Panc1 (cell line): ENCODE results near the gene STARD3NL. TPM values are rescaled to one million over a fixed set of nuclear protein-coding genes. Genes with fewer than 3 reads are reported as not detected.

Experiments used
- ATAC-seq: fragments of 200-7000 bp; cut with Tn5 transposase; 2 replicates; pipeline ENCODE4 v1.9.1; 2020; ENCODE audit warnings: mild to moderate bottlenecking, moderate library complexity
- BruUV-seq: library from RNA; stranded (reverse); fragments of 400-500 nt; replicated peaks from 2 replicates; lab custom pipeline; 2021; lab: Mats Ljungman, UMichigan
- CTCF ChIA-PET: fragments of 300-600 bp; sonication (Branson Sonifier 250); formaldehyde crosslinking; loops from one replicate; lab custom pipeline; 2022; ENCODE audit warnings: antibody characterized with exemption; lab: Charles Lee
- POLR2A ChIA-PET: fragments of 300-600 bp; sonication (Branson Sonifier 250); formaldehyde crosslinking; loops from one replicate; lab custom pipeline; 2022; ENCODE audit warnings: antibody characterized with exemption; lab: Charles Lee
- DNase-seq: peaks from one replicate; pipeline ENCODE4 v3.0.0-alpha.2; 2010; ENCODE audit warnings: low read depth, low spot score
- H3K27ac ChIP-seq: 2 replicates; pipeline ENCODE4 v1.5.1; 2011; ENCODE audit warnings: mild to moderate bottlenecking, low read length, inconsistent platforms
- H3K27me3 ChIP-seq: fragments of 200-500 bp; sonication (Bioruptor generic); 2 replicates; pipeline ENCODE4 v1.6.0; 2014; ENCODE audit warnings: low read length, inconsistent platforms; ENCODE audit not compliant: control insufficient read depth, insufficient read depth
- H3K36me3 ChIP-seq: fragments of 200-500 bp; sonication (Bioruptor generic); 2 replicates; pipeline ENCODE4 v1.5.1; 2014; ENCODE audit warnings: inconsistent platforms, mild to moderate bottlenecking, low read length, moderate library complexity; ENCODE audit not compliant: control insufficient read depth, insufficient read depth
- H3K4me1 ChIP-seq: 2 replicates; pipeline ENCODE4 v1.5.1; 2011; ENCODE audit warnings: inconsistent platforms, mild to moderate bottlenecking, low read length, moderate library complexity; ENCODE audit not compliant: control insufficient read depth, insufficient read depth
- H3K4me3 ChIP-seq, 2 experiments: 2 replicates each; pipeline ENCODE4 v1.5.1; 2011 to 2012; ENCODE audit warnings: low read depth in 2 of 2, low read length in 2 of 2, mild to moderate bottlenecking in 2 of 2, inconsistent platforms in 1 of 2, moderate library complexity in 1 of 2
- H3K9me3 ChIP-seq: fragments of 200-500 bp; sonication (Bioruptor generic); 2 replicates; pipeline ENCODE4 v1.5.1; 2014; ENCODE audit warnings: low read depth, mild to moderate bottlenecking, inconsistent platforms, low read length, moderate library complexity; ENCODE audit not compliant: control insufficient read depth, insufficient read depth
- CTCF ChIP-seq: fragments of 450-650 bp; IDR thresholded peaks from 2 replicates; pipeline ENCODE4 v1.5.1; 2017; ENCODE audit warnings: mild to moderate bottlenecking
- POLR2AphosphoS5 ChIP-seq: IDR thresholded peaks from 2 replicates; pipeline ENCODE4 v1.6.1; 2012; ENCODE audit warnings: mild to moderate bottlenecking, low read depth, low read length, moderate library complexity
- REST ChIP-seq, 2 experiments: IDR thresholded peaks; 2 replicates each; pipeline ENCODE4 v1.6.1; 2011 to 2012; ENCODE audit warnings: low read depth in 2 of 2, control low read depth in 1 of 2, low read length in 1 of 2, mild to moderate bottlenecking in 1 of 2, moderate library complexity in 1 of 2; ENCODE audit not compliant: insufficient read depth in 1 of 2
- SIN3A ChIP-seq: IDR thresholded peaks from 2 replicates; pipeline ENCODE4 v1.6.1; 2012; ENCODE audit warnings: low read depth, mild to moderate bottlenecking, low read length, moderate library complexity, borderline replicate concordance; ENCODE audit not compliant: insufficient read depth
- TCF7L2 ChIP-seq: IDR thresholded peaks from 2 replicates; pipeline ENCODE4 v1.6.1; 2011; ENCODE audit warnings: mild to moderate bottlenecking, low read depth, low read length, inconsistent platforms
- in situ Hi-C: cut with HindIII; loops from 2 replicates; pipeline ENCODE4 v1.10.0; 2016; ENCODE audit warnings: low sequenced_read_pairs, low pct_unique_long_range_greater_than_20kb
- intact Hi-C: fragments of 100-400 bp; cut with micrococcal nuclease; formaldehyde crosslinking; loops from one replicate; pipeline ENCODE4 v1.10.0; 2022; ENCODE audit not compliant: unreplicated experiment
- total RNA-seq: library from RNA; stranded (reverse); gene quantifications from one replicate; pipeline ENCODE4 v1.2.1, GENCODE V29; 2021; ENCODE audit not compliant: unreplicated experiment

Gene STARD3NL
- total RNA-seq, 1 experiment from 2014 or later: 75.7 TPM

- no TSS peak for BruUV-seq
- H3K27me3 ChIP-seq: no peaks in the 10 kb centered on the region
- in situ Hi-C loops (no loop called here), intact Hi-C loops (no loop called here)
- no peak for TF ChIP-seq POLR2AphosphoS5
- no peak overlapping the region for H3K27ac ChIP-seq
- POLR2A ChIA-PET: interaction anchor here (0.9 kb wide), 1 partner anchor 11 kb away, joined by 3 read pairs; no protein-coding TSS in a partner anchor
- no peak for ATAC-seq
- no peak for DNase-seq
- H3K4me1 ChIP-seq: peaks cover 6% of the 10 kb centered on the region; the same call in 1 of the 2 replicates
- CTCF ChIA-PET: no interaction called here
- H3K36me3 ChIP-seq: no peaks in the 10 kb centered on the region; the same call in 1 of the 2 replicates
- H3K4me3 ChIP-seq: no peak overlapping the region
- no peaks in the 10 kb centered on the region for H3K9me3 ChIP-seq
Observed at GRCh38 chr7:38185395-38186307, 7.6 kb downstream of the STARD3NL start.

GRCh38 chr7:38186593-38187314 lies 8.7 kb downstream of the STARD3NL start:
- no peak for TF ChIP-seq POLR2AphosphoS5
- TF ChIP-seq REST (IDR thresholded peaks at IDR 0.05; ENCODE audit: insufficient read depth in 1 of 2, low read depth in 2 of 2, low read length in 1 of 2): no peak
- no peak for TF ChIP-seq CTCF
- no peak for TF ChIP-seq SIN3A
- TF ChIP-seq TCF7L2: no peak
- Histone ChIP-seq H3K27me3 (no peaks in the 10 kb centered on the region), H3K4me1 (peaks cover 6% of the 10 kb centered on the region; the same call in 1 of the 2 replicates), H3K4me3 (no peak overlapping the region), H3K9me3 (no peaks in the 10 kb centered on the region), H3K36me3 (no peaks in the 10 kb centered on the region), H3K27ac (no peak overlapping the region)
- DNase-seq (no peak), ATAC-seq (no peak)
- CTCF ChIA-PET: no interaction called here
- no TSS peak for BruUV-seq
- intact Hi-C loops (no loop called here), in situ Hi-C loops (no loop called here)
- POLR2A ChIA-PET: interaction anchor here (0.8 kb wide), 1 partner anchor 10 kb away, joined by 3 read pairs; no protein-coding TSS in a partner anchor
